NCI-H446 (cell line): ENCODE results near the gene MYO15A.

ENCODE experiments used
- DNase-seq, 2 experiments: peaks; one replicate each; lab custom pipeline; 2025; lab: John Stamatoyannopoulos, UW

The MYO15A gene

GRCh38 chr17:18136357-18136756, 27.8 kb downstream of the MYO15A start:
- DNase-seq = no peak

- no peak for DNase-seq
Measured at GRCh38 chr17:18138065-18138749, 29.7 kb downstream of the MYO15A start.

GRCh38 chr17:18139092-18139491, 30.5 kb downstream of the MYO15A start:
- no peak for DNase-seq

- DNase-seq = no peak
Measured at GRCh38 chr17:18139498-18139897, 30.9 kb downstream of the MYO15A start.

- no peak for DNase-seq
Measured at GRCh38 chr17:18139949-18140348, 31.4 kb downstream of the MYO15A start.

- DNase-seq = no peak
Measured at GRCh38 chr17:18140648-18141047, 32.1 kb downstream of the MYO15A start.

- DNase-seq = peak; percentile 38 to 56
Measured at GRCh38 chr17:18141210-18141803, 32.8 kb downstream of the MYO15A start.

GRCh38 chr17:18142417-18142816, 33.9 kb downstream of the MYO15A start:
- no peak for DNase-seq

- peak in 1 of 2 experiments; percentile 9 for DNase-seq
Measured at GRCh38 chr17:18143044-18143936, 34.7 kb downstream of the MYO15A start.

GRCh38 chr17:18144261-18144660, 35.7 kb downstream of the MYO15A start:
- no peak for DNase-seq

GRCh38 chr17:18144855-18145254, 36.3 kb downstream of the MYO15A start:
- no peak for DNase-seq

GRCh38 chr17:18145811-18146210, 37.3 kb downstream of the MYO15A start:
- DNase-seq = no peak

- no peak for DNase-seq
Measured at GRCh38 chr17:18146259-18146658, 37.7 kb downstream of the MYO15A start.

- no peak for DNase-seq
Measured at GRCh38 chr17:18146980-18147379, 38.4 kb downstream of the MYO15A start.

GRCh38 chr17:18148586-18148985, 40.0 kb downstream of the MYO15A start:
- no peak for DNase-seq

- no peak for DNase-seq
Measured at GRCh38 chr17:18151290-18151689, 42.7 kb downstream of the MYO15A start.

- no peak for DNase-seq
Measured at GRCh38 chr17:18155179-18155578, 46.6 kb downstream of the MYO15A start.

- DNase-seq = no peak
Measured at GRCh38 chr17:18156171-18156975, 47.8 kb downstream of the MYO15A start.

- DNase-seq = no peak
Measured at GRCh38 chr17:18156976-18157280, 48.4 kb downstream of the MYO15A start.

GRCh38 chr17:18157354-18157985, 48.9 kb downstream of the MYO15A start:
- no peak for DNase-seq

GRCh38 chr17:18158022-18158600, 49.6 kb downstream of the MYO15A start:
- DNase-seq = peak in 1 of 2 experiments; percentile 9
